DOHH2 (cell line): ENCODE data around the gene RAB5A.

Experiments used
- EZH2phosphoT487 ChIP-seq: fragments of 200-600 bp; sonication (generic); IDR thresholded peaks from 2 replicates; pipeline ENCODE4 v1.6.1; 2017; ENCODE audit warnings: borderline replicate concordance, mild to moderate bottlenecking, antibody characterized with exemption, low read length, moderate library complexity, mixed read lengths
- TF ChIP-seq, protein P1 (sequence below): fragments of 200-600 bp; sonication (generic); IDR thresholded peaks from one replicate; pipeline ENCODE4 v1.5.1; 2014; ENCODE audit warnings: antibody characterized with exemption, mild to moderate bottlenecking, low read depth, low read length; ENCODE audit not compliant: poor library complexity, severe bottlenecking

DNA sequence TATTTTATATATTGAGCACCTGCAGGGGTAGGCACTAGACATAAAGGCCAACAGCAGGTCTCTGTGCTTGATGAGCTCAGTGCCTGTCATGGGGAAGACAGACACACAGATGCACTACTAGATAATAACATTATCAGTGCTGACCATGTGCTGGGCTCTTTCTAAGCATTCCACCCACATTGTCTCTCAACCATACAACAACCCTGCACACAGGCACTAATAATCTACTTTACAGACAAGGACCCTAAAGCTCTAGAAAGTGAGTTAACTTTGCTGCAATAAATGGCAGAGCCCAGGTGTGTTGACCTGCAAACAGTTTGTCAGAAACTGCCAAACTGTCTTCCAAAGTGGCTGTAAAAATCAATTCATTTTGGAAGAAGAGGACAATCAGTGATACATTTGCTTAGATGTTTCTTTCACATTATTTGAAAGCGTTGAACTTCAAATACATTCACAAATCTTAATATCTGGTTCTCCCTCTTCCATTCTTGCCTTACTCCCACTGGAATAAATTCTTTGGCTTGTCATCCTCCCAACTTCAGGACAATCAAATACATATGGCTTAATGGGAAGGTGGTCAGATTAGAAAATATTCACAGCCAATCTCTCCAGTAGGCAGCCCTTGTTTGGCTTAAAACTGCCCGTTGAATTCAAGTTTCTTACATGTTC, 76.2 kb downstream of the RAB5A start:
- TF ChIP-seq, protein P1, sequence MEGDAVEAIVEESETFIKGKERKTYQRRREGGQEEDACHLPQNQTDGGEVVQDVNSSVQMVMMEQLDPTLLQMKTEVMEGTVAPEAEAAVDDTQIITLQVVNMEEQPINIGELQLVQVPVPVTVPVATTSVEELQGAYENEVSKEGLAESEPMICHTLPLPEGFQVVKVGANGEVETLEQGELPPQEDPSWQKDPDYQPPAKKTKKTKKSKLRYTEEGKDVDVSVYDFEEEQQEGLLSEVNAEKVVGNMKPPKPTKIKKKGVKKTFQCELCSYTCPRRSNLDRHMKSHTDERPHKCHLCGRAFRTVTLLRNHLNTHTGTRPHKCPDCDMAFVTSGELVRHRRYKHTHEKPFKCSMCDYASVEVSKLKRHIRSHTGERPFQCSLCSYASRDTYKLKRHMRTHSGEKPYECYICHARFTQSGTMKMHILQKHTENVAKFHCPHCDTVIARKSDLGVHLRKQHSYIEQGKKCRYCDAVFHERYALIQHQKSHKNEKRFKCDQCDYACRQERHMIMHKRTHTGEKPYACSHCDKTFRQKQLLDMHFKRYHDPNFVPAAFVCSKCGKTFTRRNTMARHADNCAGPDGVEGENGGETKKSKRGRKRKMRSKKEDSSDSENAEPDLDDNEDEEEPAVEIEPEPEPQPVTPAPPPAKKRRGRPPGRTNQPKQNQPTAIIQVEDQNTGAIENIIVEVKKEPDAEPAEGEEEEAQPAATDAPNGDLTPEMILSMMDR, result no peak
- TF ChIP-seq EZH2phosphoT487, result no peak
